HepG2 (cell line): ENCODE measurements around the gene BCLAF1. TPM values are rescaled to one million over a fixed set of nuclear protein-coding genes. Genes with fewer than 3 reads are reported as not detected.
A peak's percentile ranks its signal among the peaks of the same experiment; 100 is the strongest.

Experiments used
- ARNT ChIP-seq: fragments of 450-650 bp; IDR thresholded peaks from 2 replicates; pipeline ENCODE4 v1.6.1; 2017
- ATM ChIP-seq: fragments of 450-650 bp; IDR thresholded peaks from 2 replicates; pipeline ENCODE4 v1.7.1; 2017; ENCODE audit warnings: mild to moderate bottlenecking, borderline replicate concordance
- DNMT1 ChIP-seq: sonication (generic); formaldehyde crosslinking; IDR thresholded peaks from 2 replicates; pipeline ENCODE4 v1.5.1; 2020; ENCODE audit warnings: mild to moderate bottlenecking, missing genetic modification reagents
- ELF4 ChIP-seq: sonication (generic); formaldehyde crosslinking; IDR thresholded peaks from 2 replicates; pipeline ENCODE4 v1.5.0; 2020; ENCODE audit warnings: missing genetic modification reagents, mild to moderate bottlenecking, moderate library complexity, borderline replicate concordance
- ESRRA ChIP-seq: sonication (generic); formaldehyde crosslinking; IDR thresholded peaks from 2 replicates; pipeline ENCODE4 v1.5.1; 2020; ENCODE audit warnings: mild to moderate bottlenecking, low read depth, missing genetic modification reagents
- HHEX ChIP-seq: IDR thresholded peaks from 2 replicates; pipeline ENCODE4 v1.6.1; 2016; ENCODE audit warnings: control low read depth
- NR1H2 ChIP-seq: sonication (generic); formaldehyde crosslinking; IDR thresholded peaks from 2 replicates; pipeline ENCODE4 v1.8.1; 2022; ENCODE audit warnings: low read depth, missing genetic modification reagents, borderline replicate concordance
- SKI ChIP-seq: fragments of 450-650 bp; IDR thresholded peaks from one replicate; pipeline ENCODE4 v1.6.1; 2018; ENCODE audit warnings: mild to moderate bottlenecking; ENCODE audit not compliant: partially characterized antibody
- SMAD3 ChIP-seq: sonication (generic); formaldehyde crosslinking; IDR thresholded peaks from 2 replicates; pipeline ENCODE4 v1.4.0; 2020; ENCODE audit warnings: missing genetic modification reagents
- SMAD9 ChIP-seq: sonication (generic); formaldehyde crosslinking; IDR thresholded peaks from 2 replicates; pipeline ENCODE4 v1.5.1; 2020; ENCODE audit warnings: mild to moderate bottlenecking, missing genetic modification reagents
- XRCC5 ChIP-seq: fragments of 200-400 bp; formaldehyde crosslinking; optimal IDR thresholded peaks from 2 replicates; pipeline ENCODE3; 2017; ENCODE audit warnings: mild to moderate bottlenecking, low read length
- YY1 ChIP-seq: IDR thresholded peaks from 2 replicates; pipeline ENCODE4 v1.6.1; 2011; ENCODE audit warnings: low read length, low read depth, moderate library complexity, mild to moderate bottlenecking; ENCODE audit not compliant: insufficient read depth, insufficient replicate concordance
- ZKSCAN5 ChIP-seq: sonication (generic); formaldehyde crosslinking; IDR thresholded peaks from 2 replicates; pipeline ENCODE4 v1.5.1; 2020; ENCODE audit warnings: mild to moderate bottlenecking, missing genetic modification reagents
- ZNF569 ChIP-seq: sonication (generic); formaldehyde crosslinking; IDR thresholded peaks from 2 replicates; pipeline ENCODE4 v1.5.0; 2020; ENCODE audit warnings: mild to moderate bottlenecking, missing genetic modification reagents, moderate library complexity, borderline replicate concordance
- ZNF766 ChIP-seq: sonication (generic); formaldehyde crosslinking; IDR thresholded peaks from 2 replicates; pipeline ENCODE4 v1.5.0; 2020; ENCODE audit warnings: missing genetic modification reagents, borderline replicate concordance
- polyA plus RNA-seq, 8 experiments: library from polyadenylated mRNA; depleted of rRNA in 3 of 8; stranded (reverse) in 7 of 8; unstranded in 1 of 8; fragments of >200 nt; fragmentation: Illumina TruSeq in 4 of 8; extraction: Trizol in 4 of 8; gene quantifications; 2 replicates each; pipeline versions ENCODE4 v1.2.1 to v1.2.3, GENCODE V29; 2011 to 2016; ENCODE audit warnings: low read depth in 4 of 8, missing spikeins in 1 of 8, mixed read lengths in 1 of 8; ENCODE audit not compliant: insufficient read depth in 1 of 8
- total RNA-seq, 5 experiments: library from RNA; depleted of rRNA; stranded (reverse); fragments of >200 nt; fragmentation: Illumina TruSeq; extraction: Trizol; gene quantifications; 2 replicates each; pipeline ENCODE4 v1.2.3, GENCODE V29; 2016; ENCODE audit warnings: low read depth in 1 of 5
- TF ChIP-seq, protein P1 (sequence below): sonication (generic); formaldehyde crosslinking; IDR thresholded peaks from 2 replicates; pipeline ENCODE4 v1.4.0; 2020; ENCODE audit warnings: mild to moderate bottlenecking, low read depth, missing genetic modification reagents
- TF ChIP-seq, protein P2 (sequence below): sonication (generic); formaldehyde crosslinking; IDR thresholded peaks from 2 replicates; pipeline ENCODE4 v1.4.0; 2020; ENCODE audit warnings: missing genetic modification reagents
- TF ChIP-seq, protein P3 (sequence below): IDR thresholded peaks from 2 replicates; pipeline ENCODE4 v1.6.1; 2018; ENCODE audit warnings: missing genetic modification reagents
- TF ChIP-seq, protein P4 (sequence below): sonication (generic); formaldehyde crosslinking; IDR thresholded peaks from 2 replicates; pipeline ENCODE4 v1.8.1; 2023; ENCODE audit warnings: mild to moderate bottlenecking, missing genetic modification reagents
- TF ChIP-seq, protein P5 (sequence below), 2 experiments: fragments of 450-650 bp in 1 of 2; sonication (generic) in 1 of 2; formaldehyde crosslinking; IDR thresholded peaks; 2 replicates each; pipeline versions ENCODE4 v1.5.0 to v1.8.0; 2020 to 2022; ENCODE audit warnings: mild to moderate bottlenecking in 1 of 2, missing genetic modification reagents in 1 of 2

The BCLAF1 gene
- total and polyA plus RNA-seq, 2 of the 13 experiments (the other 11 are each of a cell fraction or from before 2014, with no cell fraction given): 55.3 to 292 TPM

DNA sequence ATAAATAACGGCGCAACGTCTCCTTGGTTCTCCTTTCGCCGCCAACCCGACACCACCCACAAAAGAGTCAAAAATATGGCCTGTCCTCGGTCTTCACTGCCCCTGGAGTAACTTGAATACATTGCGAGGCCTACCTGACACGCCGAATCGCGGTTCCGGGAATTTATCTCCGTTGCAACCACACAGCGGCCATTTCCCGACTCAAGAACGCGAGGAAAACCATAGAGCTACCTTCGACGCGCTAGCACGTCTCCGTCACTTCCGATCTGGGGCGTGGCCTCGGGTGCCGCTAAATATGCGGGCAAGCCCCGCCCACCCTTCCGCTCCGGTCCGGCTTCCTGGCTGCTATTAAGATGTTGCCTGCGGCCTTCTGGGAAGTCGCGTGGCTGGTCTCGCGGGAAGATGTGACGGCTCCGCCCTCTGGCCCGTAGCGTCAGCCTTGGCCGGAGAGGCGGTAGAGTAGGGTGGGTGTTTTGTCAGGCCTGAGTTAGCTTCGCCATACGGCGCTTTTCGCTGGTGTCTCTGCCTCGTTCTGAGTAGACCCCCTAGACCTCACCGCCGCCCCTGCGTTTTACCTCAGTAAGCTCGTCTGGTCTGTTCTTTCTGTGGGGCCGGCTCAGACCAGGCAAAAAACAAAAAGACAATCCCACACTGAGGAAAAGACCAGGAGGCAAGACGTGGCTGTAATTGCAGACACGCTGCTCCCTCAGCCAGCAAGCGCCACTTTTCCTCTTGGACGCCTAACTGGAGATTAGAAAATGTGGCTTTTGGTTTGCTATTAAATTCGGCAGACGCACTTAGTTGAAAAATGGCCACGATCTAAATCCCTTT lies at the start of gene BCLAF1 (continued):
- TF ChIP-seq ATM: no peak
- TF ChIP-seq, protein P1, sequence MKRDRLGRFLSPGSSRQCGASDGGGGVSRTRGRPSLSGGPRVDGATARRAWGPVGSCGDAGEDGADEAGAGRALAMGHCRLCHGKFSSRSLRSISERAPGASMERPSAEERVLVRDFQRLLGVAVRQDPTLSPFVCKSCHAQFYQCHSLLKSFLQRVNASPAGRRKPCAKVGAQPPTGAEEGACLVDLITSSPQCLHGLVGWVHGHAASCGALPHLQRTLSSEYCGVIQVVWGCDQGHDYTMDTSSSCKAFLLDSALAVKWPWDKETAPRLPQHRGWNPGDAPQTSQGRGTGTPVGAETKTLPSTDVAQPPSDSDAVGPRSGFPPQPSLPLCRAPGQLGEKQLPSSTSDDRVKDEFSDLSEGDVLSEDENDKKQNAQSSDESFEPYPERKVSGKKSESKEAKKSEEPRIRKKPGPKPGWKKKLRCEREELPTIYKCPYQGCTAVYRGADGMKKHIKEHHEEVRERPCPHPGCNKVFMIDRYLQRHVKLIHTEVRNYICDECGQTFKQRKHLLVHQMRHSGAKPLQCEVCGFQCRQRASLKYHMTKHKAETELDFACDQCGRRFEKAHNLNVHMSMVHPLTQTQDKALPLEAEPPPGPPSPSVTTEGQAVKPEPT (CRISPR knock-in tag): no peak
- TF ChIP-seq DNMT1 (CRISPR knock-in tag): no peak
- TF ChIP-seq XRCC5: peak; percentile 48
- 0 out of 2 replicates have a peak, but pooled peaks have one; percentile 22 for TF ChIP-seq ZKSCAN5 (CRISPR knock-in tag)
- peak; percentile 94 for TF ChIP-seq YY1
- TF ChIP-seq SMAD3 (CRISPR knock-in tag): peak; percentile 52
- TF ChIP-seq ARNT: no peak
- 0 out of 2 replicates have a peak, but pooled peaks have one; percentile 53 for TF ChIP-seq NR1H2 (CRISPR knock-in tag)
- peak; percentile 95 for TF ChIP-seq ELF4 (CRISPR knock-in tag)
- TF ChIP-seq HHEX: no peak
- peak; percentile 30; the same call in 1 of the 2 replicates for TF ChIP-seq ESRRA
- TF ChIP-seq, protein P2, sequence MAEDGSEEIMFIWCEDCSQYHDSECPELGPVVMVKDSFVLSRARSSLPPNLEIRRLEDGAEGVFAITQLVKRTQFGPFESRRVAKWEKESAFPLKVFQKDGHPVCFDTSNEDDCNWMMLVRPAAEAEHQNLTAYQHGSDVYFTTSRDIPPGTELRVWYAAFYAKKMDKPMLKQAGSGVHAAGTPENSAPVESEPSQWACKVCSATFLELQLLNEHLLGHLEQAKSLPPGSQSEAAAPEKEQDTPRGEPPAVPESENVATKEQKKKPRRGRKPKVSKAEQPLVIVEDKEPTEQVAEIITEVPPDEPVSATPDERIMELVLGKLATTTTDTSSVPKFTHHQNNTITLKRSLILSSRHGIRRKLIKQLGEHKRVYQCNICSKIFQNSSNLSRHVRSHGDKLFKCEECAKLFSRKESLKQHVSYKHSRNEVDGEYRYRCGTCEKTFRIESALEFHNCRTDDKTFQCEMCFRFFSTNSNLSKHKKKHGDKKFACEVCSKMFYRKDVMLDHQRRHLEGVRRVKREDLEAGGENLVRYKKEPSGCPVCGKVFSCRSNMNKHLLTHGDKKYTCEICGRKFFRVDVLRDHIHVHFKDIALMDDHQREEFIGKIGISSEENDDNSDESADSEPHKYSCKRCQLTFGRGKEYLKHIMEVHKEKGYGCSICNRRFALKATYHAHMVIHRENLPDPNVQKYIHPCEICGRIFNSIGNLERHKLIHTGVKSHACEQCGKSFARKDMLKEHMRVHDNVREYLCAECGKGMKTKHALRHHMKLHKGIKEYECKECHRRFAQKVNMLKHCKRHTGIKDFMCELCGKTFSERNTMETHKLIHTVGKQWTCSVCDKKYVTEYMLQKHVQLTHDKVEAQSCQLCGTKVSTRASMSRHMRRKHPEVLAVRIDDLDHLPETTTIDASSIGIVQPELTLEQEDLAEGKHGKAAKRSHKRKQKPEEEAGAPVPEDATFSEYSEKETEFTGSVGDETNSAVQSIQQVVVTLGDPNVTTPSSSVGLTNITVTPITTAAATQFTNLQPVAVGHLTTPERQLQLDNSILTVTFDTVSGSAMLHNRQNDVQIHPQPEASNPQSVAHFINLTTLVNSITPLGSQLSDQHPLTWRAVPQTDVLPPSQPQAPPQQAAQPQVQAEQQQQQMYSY: no peak; the same call in none of the 2 replicates
- TF ChIP-seq, protein P3, sequence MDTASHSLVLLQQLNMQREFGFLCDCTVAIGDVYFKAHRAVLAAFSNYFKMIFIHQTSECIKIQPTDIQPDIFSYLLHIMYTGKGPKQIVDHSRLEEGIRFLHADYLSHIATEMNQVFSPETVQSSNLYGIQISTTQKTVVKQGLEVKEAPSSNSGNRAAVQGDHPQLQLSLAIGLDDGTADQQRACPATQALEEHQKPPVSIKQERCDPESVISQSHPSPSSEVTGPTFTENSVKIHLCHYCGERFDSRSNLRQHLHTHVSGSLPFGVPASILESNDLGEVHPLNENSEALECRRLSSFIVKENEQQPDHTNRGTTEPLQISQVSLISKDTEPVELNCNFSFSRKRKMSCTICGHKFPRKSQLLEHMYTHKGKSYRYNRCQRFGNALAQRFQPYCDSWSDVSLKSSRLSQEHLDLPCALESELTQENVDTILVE (CRISPR knock-in tag): peak; percentile 71
- no peak for TF ChIP-seq SKI
- TF ChIP-seq ZNF569 (CRISPR knock-in tag): no peak; the same call in 1 of the 2 replicates
- no peak; the same call in 1 of the 2 replicates for TF ChIP-seq ZNF766
- TF ChIP-seq, protein P4, sequence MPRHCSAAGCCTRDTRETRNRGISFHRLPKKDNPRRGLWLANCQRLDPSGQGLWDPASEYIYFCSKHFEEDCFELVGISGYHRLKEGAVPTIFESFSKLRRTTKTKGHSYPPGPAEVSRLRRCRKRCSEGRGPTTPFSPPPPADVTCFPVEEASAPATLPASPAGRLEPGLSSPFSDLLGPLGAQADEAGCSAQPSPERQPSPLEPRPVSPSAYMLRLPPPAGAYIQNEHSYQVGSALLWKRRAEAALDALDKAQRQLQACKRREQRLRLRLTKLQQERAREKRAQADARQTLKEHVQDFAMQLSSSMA (CRISPR knock-in tag): no peak
- TF ChIP-seq, protein P5, sequence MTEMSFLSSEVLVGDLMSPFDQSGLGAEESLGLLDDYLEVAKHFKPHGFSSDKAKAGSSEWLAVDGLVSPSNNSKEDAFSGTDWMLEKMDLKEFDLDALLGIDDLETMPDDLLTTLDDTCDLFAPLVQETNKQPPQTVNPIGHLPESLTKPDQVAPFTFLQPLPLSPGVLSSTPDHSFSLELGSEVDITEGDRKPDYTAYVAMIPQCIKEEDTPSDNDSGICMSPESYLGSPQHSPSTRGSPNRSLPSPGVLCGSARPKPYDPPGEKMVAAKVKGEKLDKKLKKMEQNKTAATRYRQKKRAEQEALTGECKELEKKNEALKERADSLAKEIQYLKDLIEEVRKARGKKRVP (CRISPR knock-in tag; IDR thresholded peaks at IDR 0.05): peak in 1 of 2 experiments; percentile 73; a peak in 2 of 4 replicates
- peak; percentile 27; the same call in 1 of the 2 replicates for TF ChIP-seq SMAD9 (CRISPR knock-in tag)
